ENCODE measurements around the gene RPL9. TPM values are rescaled to one million over a fixed set of nuclear protein-coding genes. Genes with fewer than 3 reads are reported as not detected.

Gene RPL9
- total RNA-seq, 3 donors from 2014 or later: 3,854 to 5,890 (median 5,583) TPM

DNA sequence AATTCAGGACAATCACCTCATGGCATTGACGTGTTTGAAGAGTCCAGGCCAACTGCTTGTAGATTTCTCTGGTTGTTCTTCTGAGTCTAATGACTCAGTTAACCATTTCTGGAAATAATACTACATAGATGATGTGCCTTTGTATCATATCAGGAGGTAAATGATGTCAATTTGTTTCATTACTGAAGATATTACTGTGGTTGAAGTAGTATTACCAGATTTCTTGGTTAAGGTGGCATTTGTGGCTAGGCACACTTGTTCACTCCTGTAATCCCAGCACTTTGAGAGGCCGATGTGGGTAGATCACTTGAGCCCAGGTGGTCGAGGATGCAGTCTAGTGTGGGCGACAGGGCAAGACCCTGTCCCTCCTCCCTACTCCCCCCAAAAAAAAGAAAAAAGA lies 15.7 kb downstream of the RPL9 start:
- H3K4me3 ChIP-seq: no peak overlapping the region
- intact Hi-C loops (cut with DNase I; ENCODE audit: low total_unique reads): no loop called here
- TF ChIP-seq, protein P1, sequence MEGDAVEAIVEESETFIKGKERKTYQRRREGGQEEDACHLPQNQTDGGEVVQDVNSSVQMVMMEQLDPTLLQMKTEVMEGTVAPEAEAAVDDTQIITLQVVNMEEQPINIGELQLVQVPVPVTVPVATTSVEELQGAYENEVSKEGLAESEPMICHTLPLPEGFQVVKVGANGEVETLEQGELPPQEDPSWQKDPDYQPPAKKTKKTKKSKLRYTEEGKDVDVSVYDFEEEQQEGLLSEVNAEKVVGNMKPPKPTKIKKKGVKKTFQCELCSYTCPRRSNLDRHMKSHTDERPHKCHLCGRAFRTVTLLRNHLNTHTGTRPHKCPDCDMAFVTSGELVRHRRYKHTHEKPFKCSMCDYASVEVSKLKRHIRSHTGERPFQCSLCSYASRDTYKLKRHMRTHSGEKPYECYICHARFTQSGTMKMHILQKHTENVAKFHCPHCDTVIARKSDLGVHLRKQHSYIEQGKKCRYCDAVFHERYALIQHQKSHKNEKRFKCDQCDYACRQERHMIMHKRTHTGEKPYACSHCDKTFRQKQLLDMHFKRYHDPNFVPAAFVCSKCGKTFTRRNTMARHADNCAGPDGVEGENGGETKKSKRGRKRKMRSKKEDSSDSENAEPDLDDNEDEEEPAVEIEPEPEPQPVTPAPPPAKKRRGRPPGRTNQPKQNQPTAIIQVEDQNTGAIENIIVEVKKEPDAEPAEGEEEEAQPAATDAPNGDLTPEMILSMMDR (IDR thresholded peaks at IDR 0.05): no peak
- TF ChIP-seq POLR2A (IDR thresholded peaks at IDR 0.05) (no peak), POLR2AphosphoS5 (IDR thresholded peaks at IDR 0.05) (no peak)
- H3K27ac ChIP-seq: no peak overlapping the region
- no peaks in the 10 kb centered on the region for H3K9me3 ChIP-seq
- no peaks in the 10 kb centered on the region for H3K36me3 ChIP-seq
- H3K27me3 ChIP-seq: no peaks in the 10 kb centered on the region
- DNase-seq (ENCODE audit: low spot score in 2 of 2): no peak
- no peaks in the 10 kb centered on the region for H3K4me1 ChIP-seq

DNA sequence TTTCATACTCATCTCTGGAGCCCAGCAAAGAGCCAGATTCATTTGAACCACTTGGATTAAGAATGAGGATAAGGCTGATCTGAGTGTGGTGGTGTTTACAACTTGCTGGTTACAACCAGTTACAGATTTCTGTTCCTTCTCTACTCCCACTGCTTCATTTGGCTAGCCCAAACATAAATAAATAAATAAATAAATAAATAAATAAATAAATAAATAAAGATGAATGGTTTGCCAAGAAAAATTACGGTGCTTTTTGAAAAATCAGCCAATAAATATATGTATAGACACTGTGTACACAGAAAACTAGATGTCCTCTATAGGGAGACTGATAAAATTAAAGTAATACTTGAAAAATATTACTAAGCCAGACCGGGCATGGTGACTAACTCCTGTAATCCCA lies 17.1 kb downstream of the RPL9 start:
- H3K27ac ChIP-seq: no peak overlapping the region
- no peaks in the 10 kb centered on the region for H3K36me3 ChIP-seq
- no peaks in the 10 kb centered on the region for H3K9me3 ChIP-seq
- no peak overlapping the region for H3K4me3 ChIP-seq
- no peaks in the 10 kb centered on the region for H3K27me3 ChIP-seq
- TF ChIP-seq POLR2A (IDR thresholded peaks at IDR 0.05): no peak
- TF ChIP-seq POLR2AphosphoS5 (IDR thresholded peaks at IDR 0.05): no peak
- TF ChIP-seq, protein P1 (IDR thresholded peaks at IDR 0.05): no peak
- H3K4me1 ChIP-seq: no peaks in the 10 kb centered on the region
- no peak for DNase-seq (ENCODE audit: low spot score in 2 of 2)
- intact Hi-C loops (cut with DNase I; ENCODE audit: low total_unique reads): no loop called here

DNA sequence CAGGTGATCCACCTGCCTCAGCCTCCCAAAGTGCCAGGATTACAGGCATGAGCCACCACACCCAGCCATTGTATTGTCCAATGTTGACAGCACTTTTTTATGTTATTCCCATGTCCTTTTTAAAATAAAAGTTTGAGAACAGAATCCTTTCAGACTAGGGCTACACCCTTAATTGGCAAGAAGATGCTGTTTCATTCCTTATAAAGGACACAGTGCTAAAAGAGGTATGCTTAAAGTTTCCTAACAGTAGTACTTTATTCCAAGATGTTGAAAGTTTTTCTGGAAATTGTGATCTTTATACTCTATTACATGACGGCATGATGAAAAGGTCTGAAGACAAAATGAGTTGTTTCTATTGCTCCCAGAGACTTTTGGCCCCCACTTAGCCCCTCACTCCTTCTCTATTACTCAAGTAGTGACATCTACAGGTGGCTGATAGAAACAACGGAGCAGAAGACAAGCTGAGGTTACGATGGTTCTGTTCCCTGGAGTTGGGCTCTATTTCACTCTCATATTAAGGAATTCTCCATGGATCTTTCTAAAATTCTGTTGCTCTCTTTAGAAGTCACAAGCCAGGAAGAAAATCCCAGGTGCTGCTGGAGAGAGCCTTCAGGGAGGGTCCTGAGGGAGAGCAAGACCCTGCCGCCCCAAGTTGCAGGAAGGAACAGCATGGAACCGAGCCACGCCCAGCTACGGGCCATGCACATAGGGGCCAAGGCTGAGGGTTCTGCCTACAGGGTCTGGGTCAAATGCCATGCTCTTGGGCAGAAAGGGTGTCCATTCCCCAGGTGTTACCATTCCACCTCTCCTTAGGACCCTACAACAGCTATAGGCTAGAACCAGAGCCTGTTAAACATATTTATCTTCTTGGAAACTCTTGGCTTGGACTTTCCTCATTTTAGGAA lies 22.8 kb downstream of the RPL9 start:
- no peaks in the 10 kb centered on the region for H3K9me3 ChIP-seq
- TF ChIP-seq POLR2A (IDR thresholded peaks at IDR 0.05) (no peak), POLR2AphosphoS5 (IDR thresholded peaks at IDR 0.05) (no peak)
- TF ChIP-seq, protein P1 (IDR thresholded peaks at IDR 0.05): no peak
- no peak for DNase-seq (ENCODE audit: low spot score in 2 of 2)
- H3K36me3 ChIP-seq: no peaks in the 10 kb centered on the region
- H3K27me3 ChIP-seq: no peaks in the 10 kb centered on the region
- no peak overlapping the region for H3K4me3 ChIP-seq
- intact Hi-C loops (cut with DNase I; ENCODE audit: low total_unique reads): no loop called here
- H3K27ac ChIP-seq: no peak overlapping the region
- H3K4me1 ChIP-seq: no peaks in the 10 kb centered on the region

DNA sequence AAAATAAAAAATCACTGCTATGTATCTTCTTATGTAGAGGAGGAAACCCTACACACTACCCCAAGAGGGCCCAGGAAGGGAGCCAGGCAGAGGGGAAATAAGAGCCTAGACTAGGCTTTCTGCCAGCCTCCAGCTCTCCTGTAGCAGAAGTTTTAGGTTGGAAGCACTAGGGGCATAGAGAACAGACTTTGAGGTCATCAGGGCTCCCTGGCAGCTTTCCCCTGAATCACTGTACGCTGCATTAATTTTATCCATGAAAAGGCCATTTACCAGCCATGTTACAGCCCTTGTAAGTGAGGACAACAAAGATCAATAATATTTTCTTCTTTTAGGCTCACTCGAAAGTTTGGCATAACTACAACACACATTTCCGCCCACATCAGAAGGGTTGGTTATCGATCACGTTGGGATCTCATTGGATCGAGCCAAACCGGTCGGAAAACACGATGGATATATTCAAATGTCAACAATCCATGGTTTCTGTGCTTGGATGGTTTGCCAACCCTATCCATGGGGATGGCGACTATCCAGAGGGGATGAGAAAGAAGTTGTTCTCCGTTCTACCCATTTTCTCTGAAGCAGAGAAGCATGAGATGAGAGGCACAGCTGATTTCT lies 24.7 kb downstream of the RPL9 start:
- H3K36me3 ChIP-seq: no peaks in the 10 kb centered on the region
- no peaks in the 10 kb centered on the region for H3K9me3 ChIP-seq
- DNase-seq (ENCODE audit: low spot score in 2 of 2): no peak
- H3K27ac ChIP-seq: no peak overlapping the region
- intact Hi-C loops (cut with DNase I; ENCODE audit: low total_unique reads): no loop called here
- H3K4me3 ChIP-seq: no peak overlapping the region
- H3K4me1 ChIP-seq: no peaks in the 10 kb centered on the region
- TF ChIP-seq, protein P1 (IDR thresholded peaks at IDR 0.05): no peak
- TF ChIP-seq POLR2AphosphoS5 (IDR thresholded peaks at IDR 0.05) (no peak), POLR2A (IDR thresholded peaks at IDR 0.05) (no peak)
- no peaks in the 10 kb centered on the region for H3K27me3 ChIP-seq
